ENCODE data around the gene C1GALT1. TPM values are rescaled to one million over a fixed set of nuclear protein-coding genes. Genes with fewer than 3 reads are reported as not detected.
"Not testable (repeated sequence)": the region's sequence is repeated elsewhere in the genome, so short reads cannot be mapped to it uniquely, and the experiment has no call there.

Gene C1GALT1
- total and polyA plus RNA-seq, 9 donors = 3.2 to 25.8 (median 12.6) TPM

DNA sequence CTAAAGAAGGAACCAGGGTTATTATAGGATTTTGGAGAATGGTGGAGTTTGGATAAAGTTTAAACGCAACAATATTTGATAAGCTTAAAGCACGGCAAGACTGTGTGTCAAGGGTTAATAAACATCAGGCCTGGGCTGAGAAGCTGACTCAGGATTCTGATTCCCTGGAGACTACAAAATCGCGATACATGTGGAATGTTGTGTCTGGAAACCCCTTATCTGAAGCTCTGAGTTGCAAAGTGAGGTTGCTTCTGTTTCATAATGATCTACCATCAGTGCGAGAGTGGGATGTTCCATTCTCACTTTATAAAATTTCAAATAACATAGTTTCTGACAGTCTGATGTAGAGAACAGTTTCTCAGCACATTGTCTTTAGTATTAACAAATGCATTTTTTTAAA, 7.8 kb downstream of the C1GALT1 start:
- intact Hi-C loops (cut with DNase I) = no loop called here
- Histone ChIP-seq H3K27ac (no peak overlapping the region), H3K9me3 (no peaks in the 10 kb centered on the region), H3K4me1 (ENCODE audit: insufficient read depth) (peaks cover 2% of the 10 kb centered on the region), H3K36me3 (no peaks in the 10 kb centered on the region), H3K27me3 (no peaks in the 10 kb centered on the region), H3K4me3 (no peak overlapping the region)
- DNase-seq = no peak
- TF ChIP-seq, protein P1, sequence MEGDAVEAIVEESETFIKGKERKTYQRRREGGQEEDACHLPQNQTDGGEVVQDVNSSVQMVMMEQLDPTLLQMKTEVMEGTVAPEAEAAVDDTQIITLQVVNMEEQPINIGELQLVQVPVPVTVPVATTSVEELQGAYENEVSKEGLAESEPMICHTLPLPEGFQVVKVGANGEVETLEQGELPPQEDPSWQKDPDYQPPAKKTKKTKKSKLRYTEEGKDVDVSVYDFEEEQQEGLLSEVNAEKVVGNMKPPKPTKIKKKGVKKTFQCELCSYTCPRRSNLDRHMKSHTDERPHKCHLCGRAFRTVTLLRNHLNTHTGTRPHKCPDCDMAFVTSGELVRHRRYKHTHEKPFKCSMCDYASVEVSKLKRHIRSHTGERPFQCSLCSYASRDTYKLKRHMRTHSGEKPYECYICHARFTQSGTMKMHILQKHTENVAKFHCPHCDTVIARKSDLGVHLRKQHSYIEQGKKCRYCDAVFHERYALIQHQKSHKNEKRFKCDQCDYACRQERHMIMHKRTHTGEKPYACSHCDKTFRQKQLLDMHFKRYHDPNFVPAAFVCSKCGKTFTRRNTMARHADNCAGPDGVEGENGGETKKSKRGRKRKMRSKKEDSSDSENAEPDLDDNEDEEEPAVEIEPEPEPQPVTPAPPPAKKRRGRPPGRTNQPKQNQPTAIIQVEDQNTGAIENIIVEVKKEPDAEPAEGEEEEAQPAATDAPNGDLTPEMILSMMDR (IDR thresholded peaks at IDR 0.05) = no peak
- TF ChIP-seq POLR2A (IDR thresholded peaks at IDR 0.05) = no peak
- no peak for TF ChIP-seq EP300 (IDR thresholded peaks at IDR 0.05)
- WGBS, 3 donors = 6 to 19% (median 9%) methylated on average over 5 of the region's 5 CpGs

GRCh38 chr7:7191137-7191536, 8.8 kb downstream of the C1GALT1 start:
- no peak overlapping the region for H3K27ac ChIP-seq
- no peak for TF ChIP-seq POLR2A (IDR thresholded peaks at IDR 0.05)
- TF ChIP-seq, protein P1 (IDR thresholded peaks at IDR 0.05) = no peak
- TF ChIP-seq EP300 (IDR thresholded peaks at IDR 0.05) = no peak
- no peak for DNase-seq
- no peaks in the 10 kb centered on the region for H3K9me3 ChIP-seq
- WGBS, 3 donors = 96 to 100% (median 96%) methylated on average over 1 of the region's 1 CpG
- H3K36me3 ChIP-seq = no peaks in the 10 kb centered on the region
- H3K4me1 ChIP-seq (ENCODE audit: insufficient read depth) = peaks cover 2% of the 10 kb centered on the region
- no peaks in the 10 kb centered on the region for H3K27me3 ChIP-seq
- intact Hi-C loops (cut with DNase I) = no loop called here
- no peak overlapping the region for H3K4me3 ChIP-seq

GRCh38 chr7:7192798-7193788, 10.7 kb downstream of the C1GALT1 start:
- H3K4me3 ChIP-seq; H3K9me3 ChIP-seq; DNase-seq; intact Hi-C loops (cut with DNase I); H3K27ac ChIP-seq; H3K27me3 ChIP-seq; H3K4me1 ChIP-seq (ENCODE audit: insufficient read depth); H3K36me3 ChIP-seq: not testable (repeated sequence)
- WGBS, 3 donors = 97% methylated on average over 4 of the region's 4 CpGs

DNA sequence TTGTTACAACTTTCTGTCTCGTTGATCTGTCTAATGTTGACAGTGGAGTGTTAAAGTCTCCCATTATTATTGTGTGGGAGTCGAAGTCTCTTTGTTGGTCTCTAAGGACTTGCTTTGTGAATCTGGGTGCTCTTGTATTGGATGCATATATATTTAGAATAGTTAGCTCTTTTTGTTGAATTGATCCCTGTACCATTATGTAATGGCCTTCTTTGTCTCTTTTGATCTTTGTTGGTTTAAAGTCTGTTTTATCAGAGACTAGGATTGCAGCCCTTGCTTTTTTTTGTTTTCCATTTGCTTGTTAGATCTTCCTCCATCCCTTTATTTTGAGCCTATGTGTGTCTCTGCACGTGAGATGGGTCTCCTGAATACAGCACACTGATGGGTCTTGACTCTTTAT, 17.2 kb downstream of the C1GALT1 start:
- H3K36me3 ChIP-seq; intact Hi-C loops (cut with DNase I); H3K4me1 ChIP-seq (ENCODE audit: insufficient read depth); DNase-seq; H3K4me3 ChIP-seq; H3K27me3 ChIP-seq; H3K9me3 ChIP-seq; H3K27ac ChIP-seq: not testable (repeated sequence)
- 95 to 96% (median 96%) methylated on average over 3 of the region's 3 CpGs for WGBS, 3 donors

DNA sequence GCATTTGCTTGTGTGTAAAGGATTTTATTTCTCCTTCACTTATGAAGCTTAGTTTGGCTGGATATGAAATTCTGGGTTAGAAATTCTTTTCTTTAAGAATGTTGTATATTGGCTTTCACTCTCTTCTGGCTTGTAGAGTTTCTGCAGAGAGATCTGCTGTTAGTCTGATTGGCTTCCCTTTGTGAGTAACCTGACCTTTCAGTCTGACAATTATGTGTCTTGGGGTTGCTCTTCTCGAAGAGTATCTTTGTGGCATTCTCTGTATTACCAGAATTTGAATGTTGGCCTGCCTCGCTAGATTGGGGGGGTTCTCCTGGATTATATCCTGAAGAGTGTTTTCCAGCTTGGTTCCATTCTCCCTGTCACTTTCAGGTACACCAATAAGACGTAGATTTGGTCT, 17.9 kb downstream of the C1GALT1 start:
- H3K27me3 ChIP-seq; H3K36me3 ChIP-seq; DNase-seq; H3K27ac ChIP-seq; H3K9me3 ChIP-seq; H3K4me1 ChIP-seq (ENCODE audit: insufficient read depth); H3K4me3 ChIP-seq; intact Hi-C loops (cut with DNase I): not testable (repeated sequence)
- 96 to 97% (median 96%) methylated on average over 3 of the region's 3 CpGs for WGBS, 3 donors
